Effector CD4-positive, alpha-beta T cell (primary cell): ENCODE results near the gene CHSY3.

ENCODE experiments used
- DNase-seq: peaks from one replicate; pipeline ENCODE4 v3.0.0-alpha.2; 2020

CHSY3 gene

GRCh38 chr5:130102960-130103359, 198.7 kb downstream of the CHSY3 start:
- DNase-seq: no peak

DNA sequence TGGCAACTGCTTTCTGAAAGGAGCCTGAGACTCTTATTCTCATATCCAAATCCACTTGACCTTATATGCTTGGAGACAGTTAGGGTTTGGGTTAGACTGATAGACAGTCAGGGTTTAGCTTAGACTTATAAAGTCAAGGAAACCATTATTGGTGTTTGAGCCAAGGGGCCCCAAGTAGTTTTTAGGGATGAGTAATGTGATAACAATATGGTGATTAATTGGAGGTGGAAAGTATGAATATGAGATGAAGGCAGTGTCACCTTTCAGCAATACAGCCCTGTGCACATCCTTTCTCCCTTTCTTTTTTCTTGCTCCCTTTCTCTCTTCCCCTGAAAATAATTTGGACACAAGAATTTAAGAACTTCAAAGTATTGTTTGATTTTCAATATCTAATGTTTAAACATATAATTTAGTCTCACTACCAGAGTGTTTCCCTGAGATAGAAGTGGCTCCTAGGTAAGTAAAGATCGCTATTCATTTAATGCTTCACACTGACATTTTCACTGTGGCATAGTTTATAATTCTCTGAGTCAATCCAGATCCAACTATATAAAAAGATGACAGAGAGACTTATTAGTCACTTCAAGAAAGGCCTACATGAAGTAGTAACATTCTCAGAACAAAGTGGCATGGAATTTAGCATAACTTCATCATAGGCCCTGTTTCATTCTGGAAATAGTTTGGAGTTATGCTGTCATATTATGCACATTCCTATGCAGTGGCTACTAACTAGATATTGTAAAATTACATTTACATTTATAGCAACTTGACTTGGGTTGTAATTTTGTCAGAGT, 200.8 kb downstream of the CHSY3 start:
- DNase-seq: no peak

GRCh38 chr5:130106480-130106879, 202.2 kb downstream of the CHSY3 start:
- no peak for DNase-seq

DNA sequence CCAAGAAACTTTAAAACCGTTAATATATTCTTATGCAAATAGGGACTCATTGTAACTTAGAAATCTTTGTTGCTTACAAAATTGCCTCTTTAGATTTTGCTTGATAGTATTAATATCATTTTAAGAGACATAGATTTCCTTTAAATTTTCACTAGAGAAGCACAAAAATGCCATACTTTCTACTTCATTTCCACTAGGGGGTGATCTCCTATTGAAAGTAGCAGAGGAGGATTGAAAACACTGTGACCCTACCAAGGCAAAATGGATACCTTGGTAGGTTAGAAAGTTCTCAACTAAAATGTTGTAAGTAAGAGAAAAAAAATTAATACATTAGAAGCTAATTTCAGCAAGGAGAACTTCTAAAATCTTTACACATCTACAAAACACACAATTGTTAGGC, 204.9 kb downstream of the CHSY3 start:
- no peak for DNase-seq

GRCh38 chr5:130110328-130110727, 206.1 kb downstream of the CHSY3 start:
- no peak for DNase-seq

DNA sequence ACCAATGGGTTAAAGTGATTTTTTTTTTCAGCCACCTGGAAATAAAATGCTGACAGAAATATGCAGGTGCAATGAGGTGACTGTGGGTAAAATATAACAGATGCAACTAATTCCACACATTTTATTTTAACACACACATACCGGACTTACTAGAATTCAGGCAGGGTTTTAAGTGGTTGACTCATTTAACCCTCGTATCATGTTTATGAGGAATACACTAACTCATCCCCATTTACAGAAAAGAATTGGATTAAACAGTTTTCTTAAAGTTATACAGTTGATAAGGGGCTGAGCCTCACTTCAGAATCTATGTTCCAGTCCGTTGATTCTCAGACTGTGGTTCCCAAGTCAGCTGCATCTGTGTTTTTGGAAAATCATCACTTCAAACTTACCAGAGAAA, 207.5 kb downstream of the CHSY3 start:
- no peak for DNase-seq

DNA sequence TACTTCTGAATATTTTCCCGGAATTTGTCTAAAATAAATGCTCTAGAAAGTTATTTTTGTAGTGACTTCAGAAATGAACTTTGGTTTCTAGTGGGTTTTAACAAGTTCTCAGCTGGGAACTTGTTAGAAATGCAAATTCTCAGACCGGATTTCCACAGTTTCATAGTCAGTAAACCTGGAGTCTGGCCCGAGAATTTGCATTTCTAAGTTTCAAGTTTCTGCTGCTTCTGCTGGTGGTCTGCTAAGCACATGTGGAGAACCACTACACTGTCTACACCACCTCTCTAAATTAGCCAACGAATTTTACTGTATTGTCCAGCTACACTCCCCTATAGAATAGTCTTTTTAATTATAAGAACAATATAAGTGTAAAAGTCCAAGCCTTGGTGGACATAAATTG, 208.0 kb downstream of the CHSY3 start:
- DNase-seq: no peak

- DNase-seq: no peak
Observed at GRCh38 chr5:130115686-130116085, 211.4 kb downstream of the CHSY3 start.

- DNase-seq: no peak
Observed at GRCh38 chr5:130116462-130116861, 212.2 kb downstream of the CHSY3 start.

DNA sequence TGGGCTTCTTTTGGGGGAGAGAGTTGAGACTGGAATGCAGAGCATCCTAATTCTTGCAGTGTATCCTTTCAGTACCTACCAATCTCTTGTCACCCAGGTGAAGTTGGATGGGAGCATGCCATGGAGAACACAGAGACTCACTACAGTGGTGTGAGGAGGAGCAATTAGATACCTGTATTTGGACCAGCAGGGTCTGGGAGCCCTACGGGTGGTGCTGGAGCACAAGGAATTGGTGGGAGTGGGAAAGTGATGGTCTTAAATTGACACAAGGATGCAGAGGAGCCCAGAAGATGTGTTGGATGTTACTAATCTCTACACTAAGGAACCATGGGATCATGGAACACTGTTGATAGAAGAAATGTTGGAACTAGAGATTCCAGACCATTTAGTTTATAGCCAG, 212.7 kb downstream of the CHSY3 start:
- no peak for DNase-seq

GRCh38 chr5:130126746-130127145, 222.5 kb downstream of the CHSY3 start:
- DNase-seq: no peak

DNA sequence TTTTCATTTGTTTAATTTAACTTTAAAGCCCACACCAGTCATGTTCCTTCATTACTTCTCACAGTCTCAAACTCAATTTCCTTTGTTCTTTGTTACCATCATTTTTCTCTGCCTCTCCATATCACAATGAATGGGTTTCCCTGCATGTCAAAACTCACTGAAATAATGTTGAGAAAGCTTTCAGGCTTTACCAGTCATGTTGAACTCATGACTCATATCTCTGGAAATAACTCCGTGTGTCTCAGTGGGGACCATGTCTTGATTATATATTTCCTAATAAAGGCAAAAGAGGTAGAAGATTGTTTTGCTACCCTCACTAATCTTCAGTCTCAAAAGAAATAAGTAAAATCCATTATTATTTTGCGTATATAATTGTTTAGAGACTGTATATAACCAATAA, 231.2 kb downstream of the CHSY3 start:
- DNase-seq: no peak

DNA sequence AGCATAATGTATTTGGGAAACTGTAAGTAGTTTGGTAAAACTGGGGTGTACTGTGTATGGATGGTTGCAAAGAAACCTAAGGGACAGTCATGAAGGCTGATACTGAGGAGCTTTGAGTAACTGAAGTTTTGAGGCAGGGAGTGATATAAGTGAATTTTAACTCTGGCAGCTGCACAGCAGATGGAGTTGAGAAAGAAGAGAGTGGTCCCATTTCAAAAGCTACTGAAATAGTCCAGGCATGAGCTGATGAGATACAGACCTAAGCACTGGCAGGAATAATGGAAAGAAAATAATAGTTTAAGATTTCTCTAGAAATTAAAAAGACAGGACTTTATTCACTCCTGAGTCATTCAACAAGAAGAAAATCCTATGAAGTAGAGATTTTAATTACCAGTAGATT, 232.0 kb downstream of the CHSY3 start:
- no peak for DNase-seq

GRCh38 chr5:130137681-130138080, 233.4 kb downstream of the CHSY3 start:
- DNase-seq: no peak

DNA sequence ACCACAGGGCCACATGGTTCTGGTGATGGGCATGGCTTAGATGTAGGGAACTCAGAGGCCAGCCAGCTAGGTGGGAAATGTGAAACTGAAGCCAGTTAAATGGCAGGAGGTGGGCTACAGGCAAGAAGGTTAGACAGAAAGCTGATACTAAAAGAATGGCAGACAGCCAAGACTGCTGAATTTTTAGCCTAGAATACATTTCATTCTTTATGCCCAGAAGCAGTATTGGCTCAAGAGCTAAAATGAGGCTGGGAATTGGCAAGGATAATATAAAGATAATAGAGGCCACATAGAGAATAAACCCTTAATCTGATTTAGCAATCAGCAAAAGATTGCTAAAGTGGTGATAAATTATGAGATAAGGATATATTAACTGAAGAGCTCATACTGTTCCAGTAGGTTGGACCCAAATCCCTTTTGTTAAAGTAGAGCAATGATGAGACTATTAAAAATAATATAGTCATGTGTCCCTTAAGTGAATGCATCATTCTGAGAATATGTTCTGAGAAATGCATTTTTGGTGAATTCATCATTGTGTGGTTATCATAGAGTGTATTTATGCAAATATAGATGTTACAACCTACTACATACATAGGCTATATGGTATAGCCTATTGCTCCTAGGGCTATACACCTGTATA, 234.3 kb downstream of the CHSY3 start:
- no peak for DNase-seq

DNA sequence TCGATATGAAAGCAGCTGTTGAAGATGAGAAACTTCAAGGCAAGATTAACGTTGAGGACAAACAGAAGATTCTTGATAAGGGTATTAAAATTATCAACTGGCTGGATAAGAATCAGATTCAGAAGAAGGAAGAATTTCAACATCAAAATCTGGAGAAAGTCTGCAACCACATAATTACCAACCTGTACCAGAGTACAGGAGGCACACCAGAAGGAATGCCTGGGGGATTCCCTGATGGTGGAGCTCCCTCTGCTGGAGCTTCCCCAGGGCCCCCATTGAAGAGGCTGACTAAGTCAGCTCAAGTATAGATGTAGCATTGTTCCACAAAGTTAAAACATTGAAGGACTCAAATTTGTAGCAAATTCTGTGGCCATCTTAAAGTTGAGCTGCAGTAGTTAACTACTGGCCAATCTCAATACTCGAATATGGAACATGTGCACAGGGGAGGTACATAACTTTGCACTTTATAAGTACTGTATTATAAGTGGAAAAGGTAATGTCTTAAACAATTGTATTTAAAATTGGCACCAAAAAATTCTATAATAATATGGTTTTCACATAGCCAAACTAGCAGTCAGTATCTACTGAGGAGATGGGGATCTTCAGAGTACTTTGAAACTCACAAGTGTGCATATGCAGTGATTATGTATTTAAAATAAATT, 237.5 kb downstream of the CHSY3 start:
- no peak for DNase-seq

- DNase-seq: no peak
Observed at GRCh38 chr5:130151239-130151638, 247.0 kb downstream of the CHSY3 start.

- no peak for DNase-seq
Observed at GRCh38 chr5:130155345-130156011, 251.2 kb downstream of the CHSY3 start.

DNA sequence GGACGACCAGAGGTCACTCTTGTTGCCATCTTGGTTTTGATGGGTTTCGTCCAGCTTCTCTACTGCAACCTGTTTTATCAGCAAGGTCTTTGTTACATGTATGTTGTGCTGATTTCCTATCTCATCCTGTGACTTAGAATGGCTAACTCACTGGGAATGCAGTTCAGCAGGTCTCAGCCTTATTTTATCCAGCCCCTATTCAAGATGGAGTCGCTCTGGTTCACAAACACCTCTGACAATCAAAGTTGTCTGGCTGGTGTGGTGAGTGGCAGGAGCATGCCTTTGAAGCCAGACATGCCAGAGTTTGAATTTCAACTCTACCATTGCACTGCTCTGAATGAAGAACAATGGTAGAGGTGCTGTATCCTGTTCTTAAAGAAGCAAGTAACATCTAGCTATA, 253.8 kb downstream of the CHSY3 start:
- no peak for DNase-seq

GRCh38 chr5:130159968-130160367, 255.7 kb downstream of the CHSY3 start:
- no peak for DNase-seq

- DNase-seq: no peak
Observed at GRCh38 chr5:130164966-130165365, 260.7 kb downstream of the CHSY3 start.

DNA sequence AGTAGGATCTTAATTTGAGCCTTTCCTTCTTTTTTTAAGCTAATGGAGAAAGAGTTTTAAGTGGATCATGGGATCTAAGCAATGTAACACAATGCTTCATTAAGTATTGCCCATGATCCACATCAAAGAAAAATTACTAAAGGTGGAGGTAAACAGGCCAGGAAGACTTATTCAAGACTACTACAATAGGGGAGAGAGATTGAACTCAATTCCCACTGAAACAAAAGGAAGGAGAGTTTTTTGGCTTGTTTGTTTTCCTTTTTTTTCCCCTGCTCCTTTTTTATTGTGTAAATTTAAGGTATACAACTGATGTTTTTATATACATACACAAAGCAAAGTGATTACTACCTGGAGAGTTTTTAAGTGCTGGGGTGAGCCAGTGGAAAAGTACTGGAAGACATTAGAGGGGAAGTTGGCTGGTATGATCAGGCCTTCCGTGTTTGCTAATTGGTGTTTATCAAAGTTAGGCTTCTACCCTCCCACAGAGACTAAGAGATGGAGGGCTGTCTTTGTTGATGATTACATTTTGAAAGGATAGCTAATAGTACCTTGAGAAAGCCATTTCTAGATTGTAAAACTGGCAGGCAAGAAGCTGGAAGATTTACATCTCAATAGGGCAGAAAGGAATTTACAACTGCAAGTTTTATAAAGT, 262.7 kb downstream of the CHSY3 start:
- no peak for DNase-seq

DNA sequence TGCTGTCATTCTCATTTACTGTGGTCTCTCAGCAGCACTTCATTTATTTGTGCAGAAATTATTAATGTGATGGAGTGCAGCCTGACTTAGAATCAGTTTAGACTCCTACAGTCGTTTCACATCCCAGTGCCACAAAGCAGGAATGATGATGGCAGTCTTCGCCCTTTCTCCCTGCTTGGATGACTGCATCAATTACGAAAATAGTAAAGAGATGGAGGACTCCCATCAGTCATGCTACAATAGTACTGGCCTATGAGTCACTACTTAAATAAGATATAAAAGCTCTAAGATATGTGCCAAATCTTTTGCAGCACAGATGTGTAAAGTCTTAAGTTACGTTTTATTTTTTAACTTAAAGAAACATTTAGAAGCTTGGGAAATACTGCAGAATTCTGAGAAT, 263.9 kb downstream of the CHSY3 start:
- no peak for DNase-seq
